HG03342 (cell line): Measurements from ENCODE around the gene SLC6A1.
"Not testable (repeated sequence)": the region's sequence is repeated elsewhere in the genome, so short reads cannot be mapped to it uniquely, and the experiment has no call there.

Experiments used
- ATAC-seq: cut with Tn5 transposase; IDR thresholded peaks from one replicate; pipeline ENCODE4 v1.9.1; 2021; ENCODE audit warnings: mild to moderate bottlenecking, moderate library complexity; ENCODE audit not compliant: unreplicated experiment

Gene SLC6A1

DNA sequence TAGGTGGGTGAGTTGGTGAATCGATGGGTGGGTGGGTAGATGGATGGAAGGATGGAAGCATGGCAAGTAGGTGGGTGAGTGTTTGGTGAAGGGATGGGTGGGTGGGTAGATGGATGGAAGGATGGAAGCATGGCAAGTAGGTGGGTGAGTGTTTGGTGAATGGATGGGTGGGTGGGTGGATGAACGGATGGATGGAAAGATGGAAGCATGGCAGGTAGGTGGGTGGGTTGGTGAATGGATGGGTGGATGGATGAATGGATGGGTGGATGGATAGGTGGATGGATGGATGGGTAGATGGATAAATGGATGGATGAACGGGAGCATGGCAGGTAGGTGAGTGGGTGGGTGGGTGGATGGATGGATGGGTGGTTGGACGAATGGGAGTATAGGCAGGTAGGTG lies 65.1 kb downstream of the SLC6A1 start:
- ATAC-seq, result no peak

DNA sequence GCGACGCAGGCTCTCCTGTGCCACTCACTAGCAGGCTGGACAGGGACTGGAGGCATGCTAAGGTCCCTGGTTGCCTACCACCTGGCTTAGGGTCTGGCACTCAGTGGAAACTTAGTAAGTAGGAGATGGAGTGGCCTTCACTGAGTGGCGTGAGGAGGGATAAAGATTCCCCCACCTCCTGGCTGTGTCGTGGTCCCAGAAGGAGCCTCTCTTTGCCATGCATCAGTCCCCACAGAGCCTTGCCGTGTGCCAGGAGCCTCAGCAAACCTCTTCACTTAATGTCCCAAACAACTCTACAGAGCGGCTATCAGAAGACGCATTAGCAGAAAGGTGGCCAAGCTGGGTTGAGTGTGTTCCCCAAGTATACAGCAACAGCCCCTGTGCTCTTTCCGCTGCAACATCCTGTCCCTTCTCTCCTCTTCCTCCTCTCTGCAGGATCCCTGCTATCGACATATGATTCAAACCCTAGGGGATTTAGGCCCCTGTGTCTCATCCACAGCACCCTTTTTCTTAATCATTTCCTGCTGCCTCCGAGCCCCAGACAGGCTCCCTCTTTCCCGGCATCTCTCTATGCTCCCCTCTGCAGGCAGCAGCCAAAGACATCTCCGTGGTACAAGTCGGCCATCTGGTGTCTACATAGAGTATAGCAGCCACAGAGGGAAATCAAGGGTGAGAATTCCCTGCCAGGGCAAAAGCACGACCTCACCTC lies 66.7 kb downstream of the SLC6A1 start:
- ATAC-seq, result no peak

DNA sequence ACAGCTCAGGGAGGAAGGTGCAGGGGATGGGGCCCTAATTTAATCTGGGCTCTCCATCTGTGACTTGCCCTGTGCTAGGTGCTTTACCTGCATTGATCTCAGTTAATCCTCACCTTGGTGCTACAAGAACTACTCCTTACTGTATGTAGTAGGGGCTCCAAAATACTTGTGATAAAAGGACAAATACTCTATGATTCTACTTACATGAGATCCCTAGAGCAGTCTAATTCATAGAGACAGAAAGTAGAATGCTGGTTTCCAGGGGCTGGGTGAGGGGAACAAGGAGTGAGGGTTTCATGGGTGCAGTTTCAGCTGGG lies 67.2 kb downstream of the SLC6A1 start:
- no peak for ATAC-seq

DNA sequence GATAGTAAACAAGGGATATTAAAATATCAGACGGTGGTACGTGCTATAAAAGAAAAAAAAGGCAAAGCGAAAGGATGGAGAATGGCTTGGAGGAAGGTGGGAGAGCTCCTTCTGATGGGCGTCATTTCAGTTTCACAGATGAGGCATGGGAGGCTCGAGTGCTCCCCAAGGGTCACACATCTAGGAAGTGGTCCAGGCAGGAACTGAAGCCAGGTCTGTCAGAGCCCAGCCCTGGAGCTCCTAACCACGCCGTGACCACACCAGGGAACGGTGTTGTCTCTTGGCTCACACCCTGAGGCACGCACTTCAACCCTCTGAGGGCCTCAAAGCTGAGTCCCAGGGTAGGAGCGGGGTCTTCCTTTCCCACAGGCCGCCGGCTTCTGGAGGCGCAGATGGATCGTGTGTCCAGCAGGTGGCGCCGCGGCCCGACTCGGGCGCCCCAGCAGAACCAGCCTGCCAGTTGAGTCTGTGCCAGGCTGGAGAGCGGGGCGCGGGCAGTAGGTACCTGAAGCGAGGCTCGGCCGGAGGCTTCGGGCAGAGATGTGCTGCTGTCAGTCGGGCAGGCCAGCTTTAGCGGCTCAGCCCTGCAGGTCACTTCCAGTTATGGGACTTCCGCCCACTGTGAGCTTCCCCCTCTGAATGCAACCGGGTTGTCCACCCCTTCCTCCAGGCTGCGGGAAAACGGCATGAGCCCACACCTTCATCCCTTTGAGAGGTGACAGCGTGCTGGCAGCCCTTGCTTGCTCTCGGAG lies 68.1 kb downstream of the SLC6A1 start:
- ATAC-seq, result no peak

DNA sequence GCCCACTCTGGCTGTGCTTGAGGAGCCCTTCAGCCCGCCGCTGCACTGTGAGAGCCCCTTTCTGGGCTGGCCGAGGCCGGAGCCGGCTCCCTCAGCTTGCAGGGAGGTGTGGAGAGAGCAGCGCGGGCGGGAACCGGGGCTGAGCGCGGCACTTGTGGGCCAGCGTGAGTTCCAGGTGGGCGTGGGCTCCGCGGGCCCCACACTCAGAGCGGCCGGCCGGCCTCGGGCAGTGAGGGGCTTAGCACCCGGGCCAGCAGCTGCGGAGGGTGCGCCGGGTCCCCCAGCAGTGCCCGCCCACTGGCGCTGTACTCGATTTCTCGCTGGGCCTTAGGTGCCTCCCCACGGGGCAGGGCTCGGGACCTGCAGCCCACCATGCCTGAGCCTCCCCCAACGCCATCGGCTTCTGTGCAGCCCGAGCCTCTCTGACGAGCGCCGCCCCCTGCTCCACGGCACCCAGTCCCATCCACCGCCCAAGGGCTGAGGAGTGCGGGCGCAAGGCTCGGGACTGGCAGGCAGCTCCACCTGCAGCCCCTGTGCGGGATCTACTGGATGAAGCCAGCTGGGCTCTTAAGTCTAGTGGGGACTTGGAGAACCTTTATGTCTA lies 68.8 kb downstream of the SLC6A1 start:
- not testable (repeated sequence) for ATAC-seq

DNA sequence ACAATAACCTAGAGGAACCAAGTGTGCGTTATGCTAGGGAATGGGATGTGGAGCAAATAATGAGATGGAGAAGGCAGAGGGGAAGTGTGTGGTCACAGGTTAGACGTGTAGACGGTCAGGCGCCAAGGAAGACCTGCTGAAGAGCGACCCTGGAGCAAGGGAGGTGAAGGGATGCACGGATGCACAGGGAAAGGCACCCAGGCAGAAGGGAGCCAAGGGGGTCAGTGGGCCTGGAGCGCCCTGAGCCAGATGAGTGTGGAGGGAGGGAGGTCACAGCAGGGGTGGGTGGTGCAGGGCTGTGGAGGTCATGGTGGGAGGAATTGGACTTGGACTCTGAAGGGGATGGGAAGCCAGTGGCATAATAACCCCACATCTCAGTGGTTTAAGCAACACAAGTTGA lies 70.2 kb downstream of the SLC6A1 start:
- no peak for ATAC-seq

DNA sequence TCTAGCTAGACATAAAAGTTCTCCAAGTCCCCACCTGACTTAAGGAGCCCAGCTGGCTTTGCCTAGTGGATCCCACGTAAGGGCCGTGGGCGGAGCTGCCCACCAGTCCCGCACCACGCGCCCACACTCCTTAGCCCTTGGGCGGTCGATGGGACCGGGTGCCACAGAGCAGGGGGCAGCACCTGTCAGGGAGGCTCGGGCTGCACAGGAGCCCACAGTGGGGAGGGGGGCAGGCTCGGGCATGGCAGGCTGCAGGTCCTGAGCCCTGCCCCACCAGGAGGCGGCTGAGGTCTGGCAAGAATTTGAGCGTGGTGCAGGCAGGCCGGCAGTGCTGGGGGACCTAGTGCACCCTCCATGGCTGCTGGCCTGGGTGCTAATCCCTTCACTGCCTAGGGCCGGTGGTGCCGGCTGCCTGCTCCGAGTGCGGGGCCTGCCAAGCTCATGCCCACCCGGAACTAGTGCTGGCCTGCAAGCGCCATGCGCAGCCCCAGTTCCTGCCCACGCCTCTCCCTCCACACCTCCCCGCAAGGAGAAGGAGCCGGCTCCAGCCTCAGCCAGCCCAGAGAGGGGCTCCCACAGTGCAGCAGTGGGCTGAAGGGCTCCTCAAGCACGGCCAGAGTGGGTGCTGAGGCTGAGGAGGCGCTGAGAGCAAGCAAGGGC lies 78.7 kb downstream of the SLC6A1 start:
- ATAC-seq, result no peak

DNA sequence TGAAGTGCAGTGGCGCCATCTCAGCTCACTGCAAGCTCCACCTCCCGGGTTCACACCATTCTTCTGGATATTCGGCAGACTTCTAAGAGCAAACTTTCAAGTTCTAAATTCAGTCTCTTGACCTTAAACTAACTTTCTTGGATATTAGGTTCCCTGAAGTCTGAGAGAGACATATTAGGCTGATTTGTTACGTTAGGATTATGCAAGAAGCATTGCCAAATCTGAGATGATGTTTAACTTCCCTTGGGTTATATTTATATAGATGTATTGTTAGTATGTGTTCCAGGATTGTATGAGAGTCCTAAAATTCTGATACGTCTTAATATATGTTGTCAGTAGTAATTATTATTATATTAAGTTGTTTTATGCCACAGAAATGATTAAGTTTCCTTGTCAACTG lies 80.1 kb downstream of the SLC6A1 start:
- no peak for ATAC-seq

DNA sequence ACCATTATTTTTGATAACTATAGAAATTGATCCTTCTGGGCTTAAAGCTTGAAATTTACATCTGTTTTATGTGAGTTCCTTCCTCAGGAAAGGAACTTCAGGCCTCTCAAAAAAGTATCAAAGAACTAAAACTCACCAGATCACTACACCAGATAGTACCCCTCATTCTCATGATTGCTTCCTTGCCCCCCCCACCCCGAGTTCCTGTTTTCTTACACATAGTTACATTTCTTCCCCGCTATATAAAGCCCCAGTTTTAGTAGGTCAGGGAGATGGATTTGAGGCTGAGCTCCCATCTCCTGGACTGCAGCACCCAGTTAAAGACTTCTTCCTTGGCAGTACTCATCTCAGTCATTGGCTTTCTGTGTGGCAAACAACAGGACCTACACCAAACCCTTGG lies 81.5 kb downstream of the SLC6A1 start:
- no peak for ATAC-seq

DNA sequence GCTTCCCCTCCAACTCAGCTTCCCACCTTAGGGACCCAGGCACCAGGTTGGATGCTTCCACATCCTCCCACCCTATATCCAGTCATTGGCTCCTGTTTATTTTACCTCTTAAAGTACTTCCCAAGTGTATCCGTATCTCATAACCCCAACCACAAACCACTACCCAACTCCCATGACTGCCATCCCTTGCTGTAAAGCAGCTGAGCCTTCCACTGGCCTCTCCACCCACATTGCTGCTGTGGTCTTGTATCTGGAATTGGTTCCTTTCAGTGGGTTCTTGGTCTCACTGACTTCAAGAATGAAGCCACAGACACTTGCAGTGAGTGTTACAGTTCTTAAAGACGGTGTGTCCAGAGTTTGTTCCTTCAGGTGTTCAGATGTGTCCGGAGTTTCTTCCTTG lies 81.9 kb downstream of the SLC6A1 start:
- no peak for ATAC-seq

DNA sequence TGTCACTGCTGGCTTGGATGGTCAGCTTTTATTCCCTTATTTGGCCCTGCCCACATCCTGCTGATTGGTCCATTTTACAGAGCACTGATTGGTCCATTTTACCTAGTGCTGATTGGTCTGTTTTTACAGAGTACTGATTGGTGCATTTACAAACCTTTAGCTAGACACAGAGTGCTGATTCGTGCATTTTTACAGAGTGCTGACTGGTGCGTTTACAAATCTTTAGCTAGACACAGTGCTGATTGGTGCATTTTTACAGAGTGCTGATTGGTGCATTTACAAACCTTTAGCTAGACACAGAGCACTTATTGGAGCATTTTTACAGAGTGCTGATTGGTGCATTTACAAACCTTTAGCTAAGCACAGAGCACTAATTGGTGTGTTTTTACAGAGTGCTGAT lies 82.6 kb downstream of the SLC6A1 start:
- ATAC-seq, result not testable (repeated sequence)

DNA sequence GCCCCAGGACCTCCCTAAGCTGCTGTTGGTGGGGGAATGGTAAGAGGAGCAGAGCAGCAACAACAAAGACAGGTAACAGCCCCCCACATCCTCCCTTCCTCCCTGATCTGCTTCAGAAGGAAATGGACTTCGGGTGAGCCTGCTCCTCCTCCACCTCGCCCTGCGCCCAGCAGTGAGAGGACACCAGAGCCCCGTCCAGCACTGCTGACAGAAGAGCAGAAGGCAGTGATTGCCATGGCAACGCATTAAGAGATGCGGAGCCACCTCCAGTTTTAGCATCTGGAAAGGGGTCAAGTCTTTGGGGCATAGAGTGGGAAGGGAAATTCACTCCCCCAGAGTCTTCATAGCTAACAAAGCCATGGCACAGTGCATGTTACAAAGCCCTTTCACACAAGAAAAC lies 84.2 kb downstream of the SLC6A1 start:
- ATAC-seq, result no peak

DNA sequence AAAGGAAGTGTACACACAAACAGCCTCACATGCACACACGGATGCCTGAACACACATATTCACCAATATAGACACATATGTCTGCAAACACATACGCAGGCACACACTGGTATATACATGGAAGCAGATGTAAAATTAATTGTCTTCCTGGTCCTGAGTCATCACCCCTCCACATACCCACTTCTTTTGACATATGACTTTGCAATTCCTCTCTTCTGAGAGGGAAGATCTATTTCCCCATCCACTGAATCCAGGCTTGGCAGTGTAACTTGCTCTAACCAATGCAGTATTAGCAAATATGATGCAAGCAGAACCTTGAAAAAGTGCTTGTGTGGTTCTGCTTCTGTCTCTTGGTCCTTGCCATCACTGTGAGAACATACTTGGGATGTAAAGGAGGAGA lies 84.9 kb downstream of the SLC6A1 start:
- no peak for ATAC-seq

DNA sequence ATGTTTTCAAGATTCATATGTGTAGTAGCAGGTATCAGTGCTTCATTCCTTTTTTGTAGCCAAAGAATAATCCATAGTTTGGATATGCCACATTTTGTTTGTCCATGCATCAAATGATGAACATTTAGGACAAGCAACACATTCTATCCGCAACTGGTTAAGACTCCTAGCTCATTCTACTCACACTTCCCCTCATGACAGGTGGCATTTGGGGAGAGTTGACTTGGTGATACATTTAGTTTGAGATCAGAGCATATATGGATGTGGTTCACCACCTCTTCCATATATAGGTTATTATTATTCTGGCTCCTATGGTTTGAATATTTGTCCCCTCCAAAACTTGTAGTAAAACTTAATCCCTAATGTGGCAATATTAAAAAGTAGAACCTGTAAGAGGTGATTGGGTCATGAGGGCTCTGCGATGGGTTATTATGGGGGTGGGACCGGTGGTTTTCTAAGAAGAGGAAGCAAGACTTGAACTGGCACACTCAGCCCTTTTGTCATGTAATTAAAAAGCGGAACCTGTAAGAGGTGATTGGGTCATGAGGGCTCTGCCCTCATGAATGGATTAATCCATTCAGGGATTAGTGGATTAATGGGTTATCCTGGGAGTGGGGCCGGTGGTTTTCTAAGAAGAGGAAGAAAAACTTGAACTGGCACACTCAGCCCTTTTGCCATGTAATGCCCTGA lies 86.4 kb downstream of the SLC6A1 start:
- no peak for ATAC-seq

DNA sequence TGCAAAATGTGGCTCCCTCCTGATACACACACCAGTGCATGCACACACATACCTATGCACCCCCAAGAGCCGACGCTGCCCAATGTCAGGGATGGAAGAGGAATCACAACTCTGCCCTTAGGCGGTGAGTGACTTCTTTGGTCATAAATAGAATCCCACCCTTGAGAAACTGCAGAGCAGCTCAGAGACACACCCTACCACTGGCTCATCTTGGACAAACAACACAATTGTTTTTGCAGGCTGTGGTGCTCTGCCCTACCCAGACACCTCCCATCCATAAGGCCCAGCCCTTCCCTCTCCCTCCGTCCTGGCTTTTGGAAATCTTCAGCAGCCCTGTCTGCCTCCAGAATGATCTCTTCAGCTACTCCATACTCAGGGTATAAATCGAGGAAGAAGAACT lies 87.9 kb downstream of the SLC6A1 start:
- ATAC-seq, result no peak

DNA sequence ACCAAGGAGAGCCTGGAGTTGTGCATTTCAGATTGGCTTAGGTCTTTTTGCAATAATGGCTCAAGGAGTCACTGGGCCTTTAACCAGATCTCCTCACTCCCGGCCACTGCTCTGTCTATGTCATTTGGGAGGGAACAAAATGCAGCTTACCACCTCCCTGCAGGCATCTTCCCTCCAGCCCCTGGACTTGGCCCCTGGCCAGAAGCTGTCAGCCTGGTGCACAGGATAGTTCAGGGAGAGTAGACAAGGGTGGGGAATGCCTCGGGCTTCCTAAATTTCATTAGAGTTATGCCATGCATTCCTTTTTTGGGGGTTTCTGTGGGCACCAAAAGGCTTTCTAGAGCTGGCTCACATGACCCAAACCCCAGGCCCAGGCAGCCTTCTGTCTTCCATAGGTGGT lies 91.5 kb downstream of the SLC6A1 start:
- ATAC-seq, result no peak

DNA sequence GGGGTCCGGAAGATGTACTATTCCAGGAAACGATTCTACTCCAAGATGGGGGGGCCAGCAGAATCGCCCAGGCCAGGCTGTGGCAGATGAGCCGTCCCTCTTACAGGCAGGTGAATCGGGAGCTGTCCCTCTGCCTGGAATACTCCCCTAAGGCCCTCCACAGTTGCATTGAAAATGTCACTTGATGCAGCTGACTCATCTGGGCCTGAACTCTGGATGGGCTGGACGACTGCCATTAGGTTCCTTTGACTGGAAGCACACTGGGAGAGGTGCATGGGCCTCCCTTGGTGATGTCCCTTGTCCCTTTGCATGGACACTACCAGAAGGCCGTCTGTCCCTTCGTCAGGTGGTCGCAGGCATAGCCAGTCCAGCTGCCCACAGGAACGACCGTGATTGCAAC lies 92.1 kb downstream of the SLC6A1 start:
- no peak for ATAC-seq

DNA sequence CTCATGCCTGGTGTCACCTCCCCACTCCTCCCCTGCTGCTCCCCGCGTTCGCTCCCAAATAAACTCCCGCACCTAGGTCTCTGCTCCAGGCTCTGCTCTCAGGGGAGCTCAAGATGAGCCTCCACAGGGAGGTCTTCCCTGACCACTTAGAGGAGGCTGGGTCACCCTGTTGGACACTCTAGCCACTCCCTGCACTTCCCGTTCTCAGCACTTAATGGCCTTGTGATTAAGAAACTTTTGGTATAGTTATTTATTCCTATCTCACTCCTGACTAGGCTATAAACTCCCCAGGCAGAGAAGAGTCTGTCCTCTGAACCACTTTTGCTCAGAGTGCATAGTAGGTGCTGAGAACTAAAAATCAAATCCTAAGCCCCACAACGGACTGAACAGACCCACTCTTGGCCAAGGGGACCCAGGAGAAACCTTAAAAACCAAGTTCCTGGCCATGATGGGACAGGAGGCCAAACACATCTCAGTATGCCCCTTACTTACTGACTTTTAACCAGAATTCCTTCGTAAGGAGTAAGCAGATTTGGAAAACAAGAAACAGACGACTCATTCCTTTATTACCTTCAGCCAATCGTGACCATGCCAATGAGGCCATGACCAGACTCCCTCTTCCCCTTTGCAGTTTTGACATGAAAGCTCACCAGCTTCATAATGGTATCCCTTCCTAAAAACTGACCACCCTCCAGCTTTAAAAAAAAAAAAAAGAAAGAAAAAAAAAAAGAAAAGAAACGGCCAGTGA lies 92.7 kb downstream of the SLC6A1 start:
- no peak for ATAC-seq

DNA sequence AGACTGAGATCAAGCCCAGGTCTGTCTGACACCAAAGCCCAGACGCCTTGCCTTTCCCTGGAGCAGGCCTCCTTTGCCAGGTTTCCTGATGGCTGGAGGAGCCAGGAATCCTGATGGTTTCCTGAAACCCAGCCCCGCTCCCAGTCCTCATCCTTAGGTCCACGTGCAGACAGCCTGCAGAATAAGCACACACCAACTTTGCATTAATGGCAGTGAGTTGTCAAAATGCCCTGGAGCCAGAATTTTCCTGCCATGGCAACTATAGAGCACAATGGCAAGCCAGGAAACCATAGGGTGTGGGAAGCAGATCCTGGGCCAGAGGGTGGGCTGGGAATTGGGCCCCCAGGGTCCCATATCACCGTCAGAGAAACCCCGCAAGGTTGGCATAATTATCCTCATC lies 94.3 kb downstream of the SLC6A1 start:
- ATAC-seq, result no peak

DNA sequence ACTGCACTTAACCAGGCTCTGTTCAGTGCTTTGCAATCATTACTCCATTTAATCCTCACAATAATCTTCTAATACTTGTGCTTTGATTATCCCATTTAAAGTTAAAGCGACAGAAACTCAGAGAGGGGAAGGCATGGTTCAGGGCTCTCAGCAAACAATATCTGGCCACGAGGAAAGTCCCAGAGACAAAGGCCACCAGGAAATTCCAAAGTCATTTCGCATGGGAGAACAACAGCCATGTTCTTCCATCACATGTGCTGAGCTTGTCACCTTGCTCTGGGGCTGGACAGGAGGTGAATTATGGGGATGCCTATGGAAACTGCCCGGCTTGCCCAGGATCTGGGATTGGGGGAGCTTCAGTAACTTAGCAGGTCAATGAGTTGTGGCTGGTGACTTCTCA lies 95.5 kb downstream of the SLC6A1 start:
- no peak for ATAC-seq

DNA sequence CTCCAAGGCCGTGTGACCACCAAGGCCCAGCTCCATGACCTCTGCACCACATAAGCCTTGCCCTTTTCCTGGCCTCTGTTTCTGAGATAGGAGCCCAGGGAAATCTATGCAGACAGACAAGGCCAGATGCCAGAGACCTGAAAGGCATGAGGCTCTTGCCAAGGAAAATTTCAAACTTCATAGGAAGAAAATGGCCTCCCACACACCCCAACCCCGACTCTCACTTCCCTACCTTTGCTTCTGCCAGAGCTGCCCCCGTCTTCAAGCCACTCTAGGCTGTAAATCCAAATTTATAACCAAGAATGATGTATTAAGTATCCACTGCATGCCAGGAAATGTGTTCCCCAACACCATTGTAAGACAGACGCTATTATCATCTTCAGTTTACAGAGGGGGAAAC lies 96.3 kb downstream of the SLC6A1 start:
- ATAC-seq, result no peak
